ENCODE data around the gene MRNIP. TPM values are rescaled to one million over a fixed set of nuclear protein-coding genes. Genes with fewer than 3 reads are reported as not detected.

Gene MRNIP
- polyA plus RNA-seq, 1 donor (not counting 4 experiments of a cell fraction or from before 2014, with no cell fraction given) = 14.9 TPM

DNA sequence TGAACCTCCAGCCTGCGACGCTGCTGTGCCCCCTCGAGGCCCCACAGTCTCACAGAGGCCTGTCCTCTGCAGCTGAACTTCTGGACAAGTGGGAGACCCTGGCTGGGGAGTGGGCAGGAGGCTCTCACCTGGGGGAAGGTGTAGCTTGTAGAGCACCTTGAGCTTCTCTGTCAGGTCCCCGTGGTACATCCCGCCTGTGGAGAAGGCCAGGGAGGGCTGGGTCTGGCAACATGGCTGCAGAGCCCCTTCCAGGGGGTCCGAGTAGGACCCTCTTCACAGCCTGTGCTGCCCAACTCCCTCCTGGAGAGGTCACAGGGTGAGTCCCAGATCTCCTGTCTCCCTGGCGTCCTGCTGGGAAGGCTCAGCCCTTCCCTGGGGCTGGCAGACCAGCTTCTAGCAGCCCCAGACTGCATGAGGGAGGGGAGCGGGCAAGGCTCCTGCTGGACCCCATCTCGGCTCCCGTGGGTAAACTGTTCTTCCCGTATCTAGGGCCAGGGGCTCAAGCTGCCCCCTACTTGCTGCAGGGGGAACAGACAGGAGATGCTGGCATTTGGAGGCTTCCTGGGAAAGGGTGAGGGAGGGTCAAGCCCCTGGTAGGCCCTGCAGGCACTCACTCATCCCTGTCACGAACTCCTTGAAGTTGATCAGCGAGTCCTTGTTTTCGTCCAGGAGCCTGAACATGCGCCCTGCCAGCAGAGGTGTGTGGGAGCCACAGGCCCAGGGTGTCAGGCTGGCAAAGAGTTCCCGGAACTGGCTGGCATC, 11.2 kb upstream of the MRNIP start:
- H3K9me1 ChIP-seq (ENCODE audit: control insufficient read depth, extremely low read depth, insufficient read depth, low read length) = no peaks in the 10 kb centered on the region
- H4K20me1 ChIP-seq (ENCODE audit: control insufficient read depth, extremely low read depth, insufficient read depth, low read length) = no peaks in the 10 kb centered on the region
- H3K27me3 ChIP-seq (ENCODE audit: control insufficient read depth, extremely low read depth, insufficient read depth, low read length) = no peaks in the 10 kb centered on the region
- dilution Hi-C loops (cut with MboI; ENCODE audit: extremely low pct_ligation_motif_present, low sequenced_read_pairs) = no loop called here
- TF ChIP-seq, protein P1, sequence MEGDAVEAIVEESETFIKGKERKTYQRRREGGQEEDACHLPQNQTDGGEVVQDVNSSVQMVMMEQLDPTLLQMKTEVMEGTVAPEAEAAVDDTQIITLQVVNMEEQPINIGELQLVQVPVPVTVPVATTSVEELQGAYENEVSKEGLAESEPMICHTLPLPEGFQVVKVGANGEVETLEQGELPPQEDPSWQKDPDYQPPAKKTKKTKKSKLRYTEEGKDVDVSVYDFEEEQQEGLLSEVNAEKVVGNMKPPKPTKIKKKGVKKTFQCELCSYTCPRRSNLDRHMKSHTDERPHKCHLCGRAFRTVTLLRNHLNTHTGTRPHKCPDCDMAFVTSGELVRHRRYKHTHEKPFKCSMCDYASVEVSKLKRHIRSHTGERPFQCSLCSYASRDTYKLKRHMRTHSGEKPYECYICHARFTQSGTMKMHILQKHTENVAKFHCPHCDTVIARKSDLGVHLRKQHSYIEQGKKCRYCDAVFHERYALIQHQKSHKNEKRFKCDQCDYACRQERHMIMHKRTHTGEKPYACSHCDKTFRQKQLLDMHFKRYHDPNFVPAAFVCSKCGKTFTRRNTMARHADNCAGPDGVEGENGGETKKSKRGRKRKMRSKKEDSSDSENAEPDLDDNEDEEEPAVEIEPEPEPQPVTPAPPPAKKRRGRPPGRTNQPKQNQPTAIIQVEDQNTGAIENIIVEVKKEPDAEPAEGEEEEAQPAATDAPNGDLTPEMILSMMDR (optimal IDR thresholded peaks at IDR 0.05 in 1 of 3, IDR thresholded peaks at IDR 0.05 in 1 of 3, conservative IDR thresholded peaks at IDR 0.05 in 1 of 3; ENCODE audit: extremely low read depth in 1 of 3, insufficient read depth in 2 of 3, low read length in 3 of 3) = no peak
- no peak for TF ChIP-seq EZH2 (IDR thresholded peaks at IDR 0.05; ENCODE audit: low read length)
- FAIRE-seq (no peak), DNase-seq (ENCODE audit: low read depth, low spot score) (no peak)
- no peak overlapping the region for H3K4me3 ChIP-seq (ENCODE audit: control insufficient read depth in 2 of 3, extremely low read depth in 1 of 3, insufficient read depth in 2 of 3, low read depth in 1 of 3, low read length in 3 of 3)
- no peaks in the 10 kb centered on the region for H3K9me3 ChIP-seq (ENCODE audit: control insufficient read depth, low read depth, low read length)
- no peak overlapping the region for H2AFZ ChIP-seq (ENCODE audit: control insufficient read depth, low read length)
- no peak overlapping the region for H3K4me2 ChIP-seq (ENCODE audit: control insufficient read depth, extremely low read depth, insufficient read depth, low read depth, low read length)
- H3K27ac ChIP-seq (ENCODE audit: control insufficient read depth, insufficient read depth, low read length) = no peak overlapping the region
- H3K9ac ChIP-seq (ENCODE audit: control insufficient read depth, extremely low read depth, insufficient read depth, low read length) = no peak overlapping the region
- H3K79me2 ChIP-seq (ENCODE audit: control insufficient read depth, insufficient read depth, low read length) = no peaks in the 10 kb centered on the region
- peaks cover 16 to 60% of the 10 kb centered on the region in 2 experiments for H3K36me3 ChIP-seq (ENCODE audit: control insufficient read depth in 2 of 2, extremely low read depth in 1 of 2, insufficient read depth in 2 of 2, low read length in 2 of 2)
- peaks cover 2% of the 10 kb centered on the region for H3K4me1 ChIP-seq (ENCODE audit: control insufficient read depth, extremely low read depth, insufficient read depth, low read length)

DNA sequence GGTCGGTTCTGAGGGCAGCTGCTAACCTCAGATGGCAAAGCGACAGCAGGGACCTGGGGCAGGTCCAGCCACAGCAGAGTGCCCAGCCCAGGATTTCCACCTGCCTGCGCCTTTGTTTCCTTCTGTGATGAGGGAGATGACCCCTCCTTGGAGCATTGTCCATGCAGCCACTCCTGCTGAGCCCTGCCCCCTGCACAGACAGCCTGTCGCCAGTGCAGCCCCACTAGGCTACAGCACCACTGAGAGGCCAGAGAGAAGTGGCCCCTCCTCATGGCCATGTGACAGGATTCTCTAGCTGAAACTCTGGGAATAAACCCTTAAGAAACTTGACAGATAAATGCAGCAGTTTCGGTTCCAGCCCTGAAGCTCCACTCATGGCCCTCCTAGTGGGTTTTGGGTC, 10.5 kb upstream of the MRNIP start:
- no peak for DNase-seq (ENCODE audit: low read depth, low spot score)

More for the DNA sequence above, 10.5 kb upstream of the MRNIP start:
- TF ChIP-seq EZH2 (IDR thresholded peaks at IDR 0.05; ENCODE audit: low read length) = no peak
- TF ChIP-seq, protein P1 (optimal IDR thresholded peaks at IDR 0.05 in 1 of 3, IDR thresholded peaks at IDR 0.05 in 1 of 3, conservative IDR thresholded peaks at IDR 0.05 in 1 of 3; ENCODE audit: extremely low read depth in 1 of 3, insufficient read depth in 2 of 3, low read length in 3 of 3) = no peak
- dilution Hi-C loops (cut with MboI; ENCODE audit: extremely low pct_ligation_motif_present, low sequenced_read_pairs) = no loop called here
- H3K36me3 ChIP-seq (ENCODE audit: control insufficient read depth in 2 of 2, extremely low read depth in 1 of 2, insufficient read depth in 2 of 2, low read length in 2 of 2) = peaks cover 15 to 58% of the 10 kb centered on the region in 2 experiments
- H3K9me1 ChIP-seq (ENCODE audit: control insufficient read depth, extremely low read depth, insufficient read depth, low read length) = no peaks in the 10 kb centered on the region
- H3K27ac ChIP-seq (ENCODE audit: control insufficient read depth, insufficient read depth, low read length) = no peak overlapping the region
- no peak for FAIRE-seq
- no peaks in the 10 kb centered on the region for H3K9me3 ChIP-seq (ENCODE audit: control insufficient read depth, low read depth, low read length)
- H2AFZ ChIP-seq (ENCODE audit: control insufficient read depth, low read length) = no peak overlapping the region
- H4K20me1 ChIP-seq (ENCODE audit: control insufficient read depth, extremely low read depth, insufficient read depth, low read length) = no peaks in the 10 kb centered on the region
- H3K79me2 ChIP-seq (ENCODE audit: control insufficient read depth, insufficient read depth, low read length) = no peaks in the 10 kb centered on the region
- no peak overlapping the region for H3K4me2 ChIP-seq (ENCODE audit: control insufficient read depth, extremely low read depth, insufficient read depth, low read depth, low read length)
- H3K9ac ChIP-seq (ENCODE audit: control insufficient read depth, extremely low read depth, insufficient read depth, low read length) = no peak overlapping the region
- H3K4me1 ChIP-seq (ENCODE audit: control insufficient read depth, extremely low read depth, insufficient read depth, low read length) = peaks cover 2% of the 10 kb centered on the region
- H3K27me3 ChIP-seq (ENCODE audit: control insufficient read depth, extremely low read depth, insufficient read depth, low read length) = no peaks in the 10 kb centered on the region
- no peak overlapping the region for H3K4me3 ChIP-seq (ENCODE audit: control insufficient read depth in 2 of 3, extremely low read depth in 1 of 3, insufficient read depth in 2 of 3, low read depth in 1 of 3, low read length in 3 of 3)
